GM21723 (cell line): ENCODE data around the gene SLC35B1.

ENCODE experiments used
- ATAC-seq: cut with Tn5 transposase; IDR thresholded peaks from one replicate; pipeline ENCODE4 v1.9.1; 2021; ENCODE audit warnings: mild to moderate bottlenecking, moderate library complexity; ENCODE audit not compliant: unreplicated experiment

The SLC35B1 gene

GRCh38 chr17:49707608-49708514 is at the start of gene SLC35B1:
TSS of gene SLC35B1 (minus strand) at chr17:49707964. CDS start at chr17:49707833, 131 bp downstream.
- ATAC-seq = peak; percentile 85

- no peak for ATAC-seq
These were observed 49.5 kb upstream of the SLC35B1 start for GRCh38 chr17:49757151-49757777.

- ATAC-seq = no peak
These were observed 48.8 kb upstream of the SLC35B1 start for GRCh38 chr17:49756323-49757150.

GRCh38 chr17:49755663-49756283 is 48.0 kb upstream of the SLC35B1 start:
- no peak for ATAC-seq

- no peak for ATAC-seq
These were observed 46.2 kb upstream of the SLC35B1 start for GRCh38 chr17:49753959-49754391.

GRCh38 chr17:49752508-49752907 is 44.7 kb upstream of the SLC35B1 start:
- no peak for ATAC-seq

- ATAC-seq = no peak
These were observed 42.0 kb upstream of the SLC35B1 start for GRCh38 chr17:49749730-49750129.

- ATAC-seq = peak; percentile 80
These were observed 41.0 kb upstream of the SLC35B1 start for GRCh38 chr17:49748791-49749190.

- ATAC-seq = no peak
These were observed 40.5 kb upstream of the SLC35B1 start for GRCh38 chr17:49748223-49748622.

- ATAC-seq = no peak
These were observed 39.9 kb upstream of the SLC35B1 start for GRCh38 chr17:49747632-49748031.

GRCh38 chr17:49746791-49747490 is 39.2 kb upstream of the SLC35B1 start:
- peak; percentile 59 for ATAC-seq

GRCh38 chr17:49745175-49746139 is 37.7 kb upstream of the SLC35B1 start:
- no peak for ATAC-seq

- ATAC-seq = no peak
These were observed 34.4 kb upstream of the SLC35B1 start for GRCh38 chr17:49742166-49742638.

- ATAC-seq = no peak
These were observed 33.9 kb upstream of the SLC35B1 start for GRCh38 chr17:49741692-49742076.

- ATAC-seq = peak; percentile 51
These were observed 33.4 kb upstream of the SLC35B1 start for GRCh38 chr17:49741009-49741691.

- no peak for ATAC-seq
These were observed 32.0 kb upstream of the SLC35B1 start for GRCh38 chr17:49739641-49740271.

GRCh38 chr17:49738456-49739163 is 30.8 kb upstream of the SLC35B1 start:
- no peak for ATAC-seq
